Activated CD8-positive, alpha-beta memory T cell treated with anti-CD3 and anti-CD28 coated beads for 24 hours (primary cell): Measurements from ENCODE around the gene SIGLEC7.

Experiments used
- DNase-seq: peaks from one replicate; pipeline ENCODE4 v3.0.0-alpha.2; 2020

SIGLEC7 gene

DNA sequence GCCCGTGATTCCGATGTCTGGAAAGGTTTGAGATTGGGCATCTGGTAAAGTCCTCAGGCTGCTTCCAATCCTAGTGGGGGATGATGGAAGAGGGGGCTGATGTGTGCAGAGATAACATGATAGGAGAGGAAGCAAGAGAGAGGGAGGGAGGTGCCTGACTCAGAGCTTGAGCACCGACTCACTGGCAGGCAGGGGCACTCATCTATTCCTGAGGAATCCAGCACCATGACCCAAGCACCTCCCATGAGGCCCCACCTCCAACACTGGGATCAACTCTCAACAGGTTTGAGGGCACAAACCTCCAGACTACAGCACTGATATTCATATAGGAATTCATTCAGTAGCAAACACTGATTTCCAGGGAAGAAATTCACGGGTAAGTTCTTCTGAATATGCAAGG, 23.0 kb upstream of the SIGLEC7 start:
- no peak for DNase-seq

DNA sequence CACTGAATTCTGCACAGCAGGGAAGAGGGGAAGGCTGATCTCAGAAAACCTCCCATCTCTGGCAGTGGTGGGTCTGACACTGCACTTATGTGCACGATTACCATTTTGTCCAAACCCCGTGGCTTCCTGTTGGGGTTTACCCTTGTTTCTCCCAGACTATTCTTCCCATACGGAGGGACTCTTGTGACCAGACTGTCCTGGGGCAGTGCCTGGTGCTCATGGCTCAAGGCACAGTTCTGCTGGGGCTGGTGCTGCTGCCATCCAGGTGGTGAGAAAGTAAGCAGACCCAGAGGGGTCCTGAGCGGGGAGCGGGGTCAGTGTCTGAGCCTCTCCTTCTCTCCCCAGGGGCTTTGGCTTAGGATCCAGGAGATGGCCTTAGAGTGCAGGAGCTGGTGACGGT, 22.5 kb upstream of the SIGLEC7 start:
- DNase-seq, result no peak

DNA sequence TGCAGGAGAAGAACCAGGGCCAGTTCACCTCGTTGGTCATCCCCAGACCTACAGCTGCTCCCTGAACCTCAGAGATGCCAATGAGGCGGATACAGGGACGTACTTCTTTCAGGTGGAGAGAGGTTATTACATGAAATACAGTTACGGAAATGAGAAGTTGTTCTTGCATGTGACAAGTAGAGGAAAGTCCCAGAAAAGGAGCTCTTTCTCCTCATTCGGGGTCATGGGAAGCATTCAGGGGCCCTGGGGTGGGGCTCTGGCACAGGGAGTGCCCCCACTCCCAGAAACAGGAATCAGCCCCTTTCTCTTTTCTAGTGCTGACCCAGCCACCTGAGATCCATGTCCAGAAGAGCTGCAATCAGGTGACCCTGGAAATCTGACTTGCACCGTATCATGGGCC, 21.9 kb upstream of the SIGLEC7 start:
- DNase-seq, result no peak

DNA sequence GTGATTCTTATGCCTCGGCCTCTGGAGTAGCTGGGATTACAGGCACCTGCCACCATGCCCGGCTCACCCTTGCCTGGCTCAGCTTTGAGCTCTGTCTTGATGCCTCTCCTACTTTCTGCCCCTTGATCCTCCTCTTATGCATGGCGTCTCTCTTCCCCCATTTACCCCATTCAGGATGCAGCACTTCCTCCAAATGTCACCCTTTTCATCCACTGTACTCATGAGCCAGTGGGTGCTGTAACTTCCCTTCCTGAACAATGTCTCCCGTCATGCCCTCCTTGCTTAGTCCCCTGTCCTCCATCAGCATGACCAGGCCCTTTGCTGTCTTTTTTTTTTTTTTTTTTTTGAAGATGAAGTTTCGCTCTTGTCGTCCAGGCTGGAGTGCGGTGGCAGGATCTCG, 20.8 kb upstream of the SIGLEC7 start:
- no peak for DNase-seq

DNA sequence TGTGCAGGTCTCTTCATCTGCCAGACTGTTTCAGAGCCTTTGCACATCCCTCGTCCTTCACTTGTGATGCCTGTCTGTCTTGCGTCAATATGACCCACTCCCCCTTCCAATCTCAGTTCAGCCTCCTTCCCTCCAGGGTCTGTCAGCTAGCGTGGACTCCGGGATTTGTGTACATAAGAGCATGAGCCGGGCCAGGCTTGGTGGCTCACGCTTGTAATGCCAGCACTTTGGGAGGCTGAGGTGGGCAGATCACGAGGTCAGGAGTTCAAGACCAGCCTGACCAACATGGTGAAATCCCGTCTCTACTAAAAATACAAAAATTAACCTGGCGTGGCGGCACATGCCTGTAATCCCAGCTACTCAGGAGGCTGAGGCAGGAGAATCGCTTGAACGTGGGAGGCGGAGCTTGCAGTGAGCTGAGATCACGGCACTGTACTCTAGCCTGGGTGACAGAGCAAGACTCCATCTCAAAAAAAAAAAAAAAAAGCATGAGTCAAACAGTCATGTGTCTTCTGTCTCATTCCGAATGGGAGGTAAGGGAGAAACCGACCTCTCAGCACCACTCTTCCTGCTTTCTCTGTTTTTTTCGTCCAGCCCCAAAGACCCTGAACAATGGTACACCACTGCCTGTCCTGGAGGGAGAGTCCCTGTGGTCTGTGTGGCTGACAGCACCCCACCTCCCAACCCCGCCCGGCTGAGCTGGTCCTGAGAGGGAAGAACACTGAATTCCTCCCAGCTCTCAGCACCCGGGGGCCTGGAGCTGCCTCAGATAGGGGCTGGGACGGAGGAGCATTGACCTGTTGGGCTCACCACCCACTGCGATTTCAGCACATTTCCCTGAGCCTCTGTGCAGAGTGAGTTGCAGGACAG, 19.8 kb upstream of the SIGLEC7 start:
- DNase-seq, result no peak

GRCh38 chr19:51123381-51123800, 18.7 kb upstream of the SIGLEC7 start:
- DNase-seq, result no peak

GRCh38 chr19:51123802-51124201, 18.3 kb upstream of the SIGLEC7 start:
- no peak for DNase-seq

GRCh38 chr19:51124216-51124615, 17.9 kb upstream of the SIGLEC7 start:
- DNase-seq, result no peak

GRCh38 chr19:51124729-51125128, 17.4 kb upstream of the SIGLEC7 start, which contains the start of gene SIGLEC9:
Gene SIGLEC9, plus strand, starts transcription at chr19:51124906. Its CDS starts 69 bp downstream, at chr19:51124975.
- no peak for DNase-seq

DNA sequence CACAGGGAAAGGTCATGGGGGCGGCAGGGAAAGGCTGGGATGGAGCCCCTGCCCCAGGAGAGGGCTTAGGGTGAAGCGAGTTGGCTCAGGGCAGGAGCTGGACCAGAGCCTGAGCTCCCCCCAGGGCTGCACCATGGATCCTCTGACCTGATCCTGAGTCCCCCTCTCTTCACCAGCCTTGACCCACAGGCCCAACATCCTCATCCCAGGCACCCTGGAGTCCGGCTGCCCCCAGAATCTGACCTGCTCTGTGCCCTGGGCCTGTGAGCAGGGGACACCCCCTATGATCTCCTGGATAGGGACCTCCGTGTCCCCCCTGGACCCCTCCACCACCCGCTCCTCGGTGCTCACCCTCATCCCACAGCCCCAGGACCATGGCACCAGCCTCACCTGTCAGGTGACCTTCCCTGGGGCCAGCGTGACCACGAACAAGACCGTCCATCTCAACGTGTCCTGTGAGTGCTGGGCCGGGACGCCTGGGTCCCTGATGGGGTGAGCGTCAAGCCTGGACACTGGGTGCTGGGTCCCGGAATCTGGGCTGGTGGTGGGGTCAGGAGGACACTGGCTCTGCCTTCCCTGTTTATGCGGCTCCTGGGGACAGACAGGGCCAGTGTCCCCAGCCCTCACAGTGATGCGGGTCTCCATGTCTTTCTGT, 16.6 kb upstream of the SIGLEC7 start:
- DNase-seq, result no peak

DNA sequence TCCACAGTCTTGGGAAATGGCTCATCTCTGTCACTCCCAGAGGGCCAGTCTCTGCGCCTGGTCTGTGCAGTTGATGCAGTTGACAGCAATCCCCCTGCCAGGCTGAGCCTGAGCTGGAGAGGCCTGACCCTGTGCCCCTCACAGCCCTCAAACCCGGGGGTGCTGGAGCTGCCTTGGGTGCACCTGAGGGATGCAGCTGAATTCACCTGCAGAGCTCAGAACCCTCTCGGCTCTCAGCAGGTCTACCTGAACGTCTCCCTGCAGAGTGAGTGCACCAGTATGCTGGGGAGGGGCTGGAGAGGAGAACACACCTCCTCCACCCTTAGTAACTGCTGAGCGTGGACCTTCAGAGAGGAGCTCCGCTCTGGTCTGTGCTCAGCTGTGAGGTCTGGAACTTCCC, 15.1 kb upstream of the SIGLEC7 start:
- no peak for DNase-seq

- DNase-seq, result no peak
These were observed 14.3 kb upstream of the SIGLEC7 start for GRCh38 chr19:51127755-51128154.

- DNase-seq, result no peak
These were observed 13.9 kb upstream of the SIGLEC7 start for GRCh38 chr19:51128227-51128626.

DNA sequence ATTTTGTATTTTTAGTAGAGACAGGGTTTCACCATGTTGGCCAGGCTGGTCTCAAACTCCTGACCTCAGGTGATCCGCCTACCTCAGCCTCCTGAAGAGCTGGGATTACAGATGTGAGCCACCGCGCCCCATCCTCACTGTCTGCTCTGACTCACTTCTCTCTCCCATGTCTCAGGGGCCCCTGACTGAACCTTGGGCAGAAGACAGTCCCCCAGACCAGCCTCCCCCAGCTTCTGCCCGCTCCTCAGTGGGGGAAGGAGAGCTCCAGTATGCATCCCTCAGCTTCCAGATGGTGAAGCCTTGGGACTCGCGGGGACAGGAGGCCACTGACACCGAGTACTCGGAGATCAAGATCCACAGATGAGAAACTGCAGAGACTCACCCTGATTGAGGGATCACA, 12.4 kb upstream of the SIGLEC7 start:
- no peak for DNase-seq

- peak; percentile 72 for DNase-seq
These were observed 10.1 kb upstream of the SIGLEC7 start for GRCh38 chr19:51131780-51132680.

DNA sequence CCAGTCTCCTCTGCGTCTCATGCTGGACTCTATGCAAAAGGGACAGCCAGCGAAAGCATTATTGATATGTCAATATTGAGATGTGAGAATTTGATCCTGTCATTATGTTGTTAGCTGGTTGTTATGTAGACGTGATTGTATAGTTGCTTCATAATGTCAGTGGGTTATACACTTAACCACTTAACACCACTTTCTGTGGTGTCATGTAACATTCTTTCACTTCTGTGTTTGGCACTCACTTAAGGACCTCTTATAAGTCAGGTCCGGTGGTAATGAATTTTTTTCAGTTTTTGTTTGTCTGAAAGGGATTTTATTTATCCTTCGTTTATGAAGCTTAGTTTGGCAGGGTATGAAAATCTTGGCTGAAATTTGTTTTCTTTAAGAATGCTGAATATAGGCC, 7.1 kb upstream of the SIGLEC7 start:
- no peak for DNase-seq

DNA sequence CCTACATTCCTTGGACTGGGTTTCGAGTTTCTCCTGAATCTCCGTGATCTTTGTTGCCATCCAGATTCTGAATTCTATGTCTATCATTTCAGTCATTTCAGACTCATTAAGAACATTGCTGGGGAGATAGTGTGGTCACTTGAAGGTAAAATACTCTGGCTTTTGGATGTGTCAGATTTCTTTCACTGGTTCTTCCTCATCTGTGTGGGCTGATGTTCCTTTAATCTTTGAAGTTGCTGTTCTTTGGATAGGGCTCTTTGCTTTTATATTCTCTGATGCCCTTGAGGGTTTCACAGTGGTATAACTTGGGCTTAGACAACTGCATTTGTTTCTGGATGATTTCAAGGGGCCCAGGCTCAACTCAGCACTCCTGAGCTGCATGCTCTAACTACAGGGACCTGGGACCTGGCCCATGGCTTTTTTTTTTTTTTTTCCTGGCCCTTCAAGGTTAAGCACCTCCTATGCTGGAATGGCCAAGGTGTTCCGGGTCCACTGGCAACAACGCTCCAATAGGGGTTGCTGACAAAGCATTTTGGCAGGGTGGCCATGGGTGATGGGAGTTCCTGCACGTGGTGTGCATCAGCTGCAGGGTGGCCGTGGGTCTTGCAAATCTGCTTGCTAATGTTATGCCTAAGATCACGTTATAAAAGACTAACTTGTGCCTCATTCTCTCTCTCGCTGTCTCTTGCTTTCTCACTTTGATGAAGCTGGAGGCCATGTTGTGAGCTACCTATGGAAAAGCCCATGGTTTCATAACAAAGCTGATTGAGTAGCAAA, 5.9 kb upstream of the SIGLEC7 start:
- DNase-seq, result peak; percentile 17

- peak; percentile 54 for DNase-seq
These were observed 5.1 kb upstream of the SIGLEC7 start for GRCh38 chr19:51136851-51137551.

- DNase-seq, result no peak
These were observed 4.2 kb upstream of the SIGLEC7 start for GRCh38 chr19:51137792-51138425.

- peak; percentile 38 for DNase-seq
These were observed 3.5 kb upstream of the SIGLEC7 start for GRCh38 chr19:51138549-51138979.
